Astrocyte (in vitro differentiated cells and primary cell): Measurements from ENCODE around the gene ESRRB. TPM values are rescaled to one million over a fixed set of nuclear protein-coding genes. Genes with fewer than 3 reads are reported as not detected.

Experiments
- DNase-seq: peaks from one replicate; pipeline ENCODE4 v3.0.0-alpha.2; 2010; ENCODE audit warnings: low read depth
- FAIRE-seq: peaks from 2 replicates; lab custom pipeline; 2011; peaks lifted over from hg19 to GRCh38; lab: Jason Lieb, UNC
- H2AFZ ChIP-seq: 2 replicates; pipeline ENCODE4 v1.6.0; 2012; ENCODE audit warnings: low read depth, low read length, inconsistent platforms
- H3K27ac ChIP-seq: 2 replicates; pipeline ENCODE4 v1.5.1; 2011; ENCODE audit warnings: low read depth, low read length, inconsistent platforms
- H3K27me3 ChIP-seq: 2 replicates; pipeline ENCODE4 v1.6.0; 2011; ENCODE audit warnings: low read length, inconsistent platforms; ENCODE audit not compliant: insufficient read depth
- H3K36me3 ChIP-seq: 2 replicates; pipeline ENCODE4 v1.5.1; 2011; ENCODE audit warnings: low read length, inconsistent platforms; ENCODE audit not compliant: insufficient read depth
- H3K4me1 ChIP-seq: 2 replicates; pipeline ENCODE4 v1.5.1; 2011; ENCODE audit warnings: low read length, inconsistent platforms; ENCODE audit not compliant: insufficient read depth
- H3K4me2 ChIP-seq: 2 replicates; pipeline ENCODE4 v1.6.0; 2012; ENCODE audit warnings: low read length, inconsistent platforms
- H3K4me3 ChIP-seq: 2 replicates; pipeline ENCODE4 v1.5.1; 2011; ENCODE audit warnings: low read depth, mild to moderate bottlenecking, low read length, inconsistent platforms; ENCODE audit not compliant: insufficient read depth
- H3K79me2 ChIP-seq: 2 replicates; pipeline ENCODE4 v1.6.0; 2012; ENCODE audit warnings: mild to moderate bottlenecking, low read length, inconsistent platforms; ENCODE audit not compliant: insufficient read depth
- H3K9ac ChIP-seq: 2 replicates; pipeline ENCODE4 v1.6.0; 2012; ENCODE audit warnings: mild to moderate bottlenecking, low read length, inconsistent platforms
- H3K9me3 ChIP-seq: 2 replicates; pipeline ENCODE4 v1.5.1; 2012; ENCODE audit warnings: low read depth, mild to moderate bottlenecking, low read length, inconsistent platforms; ENCODE audit not compliant: insufficient read depth
- H4K20me1 ChIP-seq: 2 replicates; pipeline ENCODE4 v1.6.0; 2012; ENCODE audit warnings: low read length, inconsistent platforms; ENCODE audit not compliant: insufficient read depth
- H3K27ac Mint-ChIP-seq: one replicate; pipeline ENCODE4 v1.8.0; 2021; ENCODE audit warnings: mild to moderate bottlenecking, mixed read lengths; ENCODE audit not compliant: unreplicated experiment
- H3K27me3 Mint-ChIP-seq: one replicate; pipeline ENCODE4 v1.8.0; 2021; ENCODE audit warnings: low read depth, mixed read lengths; ENCODE audit not compliant: unreplicated experiment
- H3K36me3 Mint-ChIP-seq: one replicate; pipeline ENCODE4 v1.8.0; 2021; ENCODE audit warnings: low read depth, mixed read lengths; ENCODE audit not compliant: unreplicated experiment
- H3K4me1 Mint-ChIP-seq: one replicate; pipeline ENCODE4 v1.8.0; 2021; ENCODE audit warnings: low read depth, mixed read lengths; ENCODE audit not compliant: unreplicated experiment
- H3K4me3 Mint-ChIP-seq: one replicate; pipeline ENCODE4 v1.8.0; 2021; ENCODE audit warnings: mild to moderate bottlenecking, moderate library complexity, mixed read lengths; ENCODE audit not compliant: unreplicated experiment
- H3K9me3 Mint-ChIP-seq: one replicate; pipeline ENCODE4 v1.8.0; 2021; ENCODE audit warnings: mild to moderate bottlenecking, mixed read lengths; ENCODE audit not compliant: unreplicated experiment
- EZH2 ChIP-seq: IDR thresholded peaks from 2 replicates; pipeline ENCODE4 v1.6.1; 2012; ENCODE audit warnings: mild to moderate bottlenecking, low read length, inconsistent platforms; ENCODE audit not compliant: insufficient read depth
- total RNA-seq: library from RNA; stranded (reverse); gene quantifications from 2 replicates; pipeline ENCODE4 v1.2.1, GENCODE V29; 2021
- TF ChIP-seq, protein P1 (sequence below): IDR thresholded peaks from 2 replicates; pipeline ENCODE4 v1.5.1; 2011; ENCODE audit warnings: low read depth, mild to moderate bottlenecking, inconsistent platforms, low read length, moderate library complexity; ENCODE audit not compliant: insufficient read depth

The ESRRB gene
- total RNA-seq, 1 donor from 2014 or later: not detected

DNA sequence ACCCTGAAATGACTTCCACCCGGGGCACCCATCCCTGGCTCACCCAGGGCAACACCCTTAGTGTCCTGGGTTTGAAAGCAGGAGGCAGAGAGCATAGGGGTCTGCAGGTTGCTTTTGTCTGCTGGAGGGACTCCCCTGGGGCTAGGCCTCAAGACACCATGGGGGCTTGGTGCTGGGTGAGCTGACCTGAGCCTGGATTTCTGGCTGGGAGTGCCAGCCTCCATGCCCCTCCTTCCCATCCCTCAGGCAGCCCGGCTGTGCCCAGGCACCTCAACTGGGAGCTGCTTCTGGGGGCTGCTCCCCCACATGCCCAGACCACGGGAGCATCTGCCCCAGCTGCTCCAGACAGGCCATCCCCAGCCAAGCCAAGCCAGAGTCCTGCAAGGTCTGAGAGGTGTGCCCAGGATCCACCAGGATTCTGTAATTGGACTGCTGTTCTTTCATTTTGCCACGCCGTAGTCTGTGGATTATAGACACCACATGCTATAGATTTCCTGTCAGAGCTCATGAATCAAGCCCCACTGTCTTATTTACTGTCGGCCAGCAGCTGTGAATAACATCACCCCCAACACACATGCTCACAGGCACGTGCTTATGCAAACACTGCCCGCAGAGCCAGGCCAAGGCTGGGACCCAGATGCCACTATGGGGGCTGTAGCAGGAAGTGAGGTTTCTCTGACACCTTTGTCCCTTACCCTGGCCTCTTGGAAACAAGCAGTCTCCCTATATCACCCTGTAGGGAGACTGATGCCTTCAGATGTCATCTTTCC, 29.4 kb upstream of the ESRRB start:
- Histone ChIP-seq H3K4me3 (no peak overlapping the region), H3K79me2 (no peaks in the 10 kb centered on the region), H2AFZ (no peak overlapping the region), H3K36me3 (no peaks in the 10 kb centered on the region), H3K4me1 (peaks cover 9% of the 10 kb centered on the region), H3K9ac (no peak overlapping the region), H3K27ac (no peak overlapping the region), H3K4me2 (no peak overlapping the region), H4K20me1 (no peaks in the 10 kb centered on the region), H3K9me3 (no peaks in the 10 kb centered on the region), H3K27me3 (no peaks in the 10 kb centered on the region)
- Mint-ChIP-seq H3K27me3 (peaks cover 37% of the 10 kb centered on the region), H3K36me3 (no peaks in the 10 kb centered on the region), H3K9me3 (peaks cover 8% of the 10 kb centered on the region), H3K4me1 (peaks cover 8% of the 10 kb centered on the region), H3K27ac (no peak overlapping the region), H3K4me3 (no peak overlapping the region)
- no peak for FAIRE-seq
- TF ChIP-seq, protein P1, sequence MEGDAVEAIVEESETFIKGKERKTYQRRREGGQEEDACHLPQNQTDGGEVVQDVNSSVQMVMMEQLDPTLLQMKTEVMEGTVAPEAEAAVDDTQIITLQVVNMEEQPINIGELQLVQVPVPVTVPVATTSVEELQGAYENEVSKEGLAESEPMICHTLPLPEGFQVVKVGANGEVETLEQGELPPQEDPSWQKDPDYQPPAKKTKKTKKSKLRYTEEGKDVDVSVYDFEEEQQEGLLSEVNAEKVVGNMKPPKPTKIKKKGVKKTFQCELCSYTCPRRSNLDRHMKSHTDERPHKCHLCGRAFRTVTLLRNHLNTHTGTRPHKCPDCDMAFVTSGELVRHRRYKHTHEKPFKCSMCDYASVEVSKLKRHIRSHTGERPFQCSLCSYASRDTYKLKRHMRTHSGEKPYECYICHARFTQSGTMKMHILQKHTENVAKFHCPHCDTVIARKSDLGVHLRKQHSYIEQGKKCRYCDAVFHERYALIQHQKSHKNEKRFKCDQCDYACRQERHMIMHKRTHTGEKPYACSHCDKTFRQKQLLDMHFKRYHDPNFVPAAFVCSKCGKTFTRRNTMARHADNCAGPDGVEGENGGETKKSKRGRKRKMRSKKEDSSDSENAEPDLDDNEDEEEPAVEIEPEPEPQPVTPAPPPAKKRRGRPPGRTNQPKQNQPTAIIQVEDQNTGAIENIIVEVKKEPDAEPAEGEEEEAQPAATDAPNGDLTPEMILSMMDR: no peak
- TF ChIP-seq EZH2: no peak
- DNase-seq: no peak

- Histone ChIP-seq H4K20me1 (no peaks in the 10 kb centered on the region), H3K27ac (no peak overlapping the region), H3K36me3 (no peaks in the 10 kb centered on the region), H2AFZ (peak overlapping the region; percentile 7), H3K9me3 (no peaks in the 10 kb centered on the region), H3K4me2 (peak overlapping the region; percentile 65), H3K79me2 (no peaks in the 10 kb centered on the region), H3K9ac (no peak overlapping the region), H3K27me3 (no peaks in the 10 kb centered on the region), H3K4me1 (peaks cover 15% of the 10 kb centered on the region), H3K4me3 (no peak overlapping the region)
- peak overlapping the region; percentile 21 for H3K4me3 Mint-ChIP-seq
- H3K9me3 Mint-ChIP-seq: no peaks in the 10 kb centered on the region
- H3K4me1 Mint-ChIP-seq: peaks cover 8% of the 10 kb centered on the region
- TF ChIP-seq, protein P1: no peak
- no peak for TF ChIP-seq EZH2
- no peaks in the 10 kb centered on the region for H3K36me3 Mint-ChIP-seq
- FAIRE-seq (no peak), DNase-seq (peak; percentile 72)
- H3K27me3 Mint-ChIP-seq: peaks cover 40% of the 10 kb centered on the region
- no peak overlapping the region for H3K27ac Mint-ChIP-seq
Observed at GRCh38 chr14:76348898-76349297, 27.0 kb upstream of the ESRRB start.

- no peak overlapping the region for H3K4me2 ChIP-seq
- Mint-ChIP-seq H3K9me3 (no peaks in the 10 kb centered on the region), H3K27ac (no peak overlapping the region), H3K36me3 (no peaks in the 10 kb centered on the region), H3K4me3 (no peak overlapping the region), H3K4me1 (peaks cover 8% of the 10 kb centered on the region), H3K27me3 (peaks cover 41% of the 10 kb centered on the region)
- FAIRE-seq (no peak), DNase-seq (no peak)
- no peaks in the 10 kb centered on the region for H3K9me3 ChIP-seq
- H3K4me1 ChIP-seq: peaks cover 15% of the 10 kb centered on the region
- H2AFZ ChIP-seq: no peak overlapping the region
- no peaks in the 10 kb centered on the region for H4K20me1 ChIP-seq
- no peak overlapping the region for H3K4me3 ChIP-seq
- H3K79me2 ChIP-seq: no peaks in the 10 kb centered on the region
- H3K36me3 ChIP-seq: no peaks in the 10 kb centered on the region
- H3K27ac ChIP-seq: no peak overlapping the region
- H3K27me3 ChIP-seq: no peaks in the 10 kb centered on the region
- TF ChIP-seq, protein P1: no peak
- TF ChIP-seq EZH2: no peak
- no peak overlapping the region for H3K9ac ChIP-seq
Observed at GRCh38 chr14:76349993-76350392, 25.9 kb upstream of the ESRRB start.
